Measurements from ENCODE around the gene INPP5F. TPM values are rescaled to one million over a fixed set of nuclear protein-coding genes. Genes with fewer than 3 reads are reported as not detected.

INPP5F gene
- total and polyA plus RNA-seq, 12 donors, result 4.0 to 13.3 (median 6.4) TPM

DNA sequence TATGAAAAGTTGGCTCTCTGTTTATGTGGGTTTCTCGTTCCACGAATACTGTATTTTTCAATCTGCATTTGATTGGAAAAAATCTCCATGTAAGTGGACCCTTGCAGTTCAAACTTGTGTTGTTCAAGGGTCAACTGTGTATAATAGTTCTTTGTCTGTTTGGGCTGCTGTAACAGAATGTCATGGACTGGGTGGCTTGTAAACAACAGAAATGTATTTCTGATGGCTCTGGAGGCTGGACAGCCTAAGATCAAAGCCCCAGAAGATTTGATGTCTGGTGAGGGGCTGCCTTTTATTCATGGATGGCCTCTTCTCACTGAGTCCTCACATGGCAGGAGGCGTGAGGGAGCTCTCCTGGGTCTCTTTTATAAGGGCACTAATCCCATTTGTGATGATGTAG, 36.2 kb downstream of the INPP5F start:
- TF ChIP-seq, protein P1, sequence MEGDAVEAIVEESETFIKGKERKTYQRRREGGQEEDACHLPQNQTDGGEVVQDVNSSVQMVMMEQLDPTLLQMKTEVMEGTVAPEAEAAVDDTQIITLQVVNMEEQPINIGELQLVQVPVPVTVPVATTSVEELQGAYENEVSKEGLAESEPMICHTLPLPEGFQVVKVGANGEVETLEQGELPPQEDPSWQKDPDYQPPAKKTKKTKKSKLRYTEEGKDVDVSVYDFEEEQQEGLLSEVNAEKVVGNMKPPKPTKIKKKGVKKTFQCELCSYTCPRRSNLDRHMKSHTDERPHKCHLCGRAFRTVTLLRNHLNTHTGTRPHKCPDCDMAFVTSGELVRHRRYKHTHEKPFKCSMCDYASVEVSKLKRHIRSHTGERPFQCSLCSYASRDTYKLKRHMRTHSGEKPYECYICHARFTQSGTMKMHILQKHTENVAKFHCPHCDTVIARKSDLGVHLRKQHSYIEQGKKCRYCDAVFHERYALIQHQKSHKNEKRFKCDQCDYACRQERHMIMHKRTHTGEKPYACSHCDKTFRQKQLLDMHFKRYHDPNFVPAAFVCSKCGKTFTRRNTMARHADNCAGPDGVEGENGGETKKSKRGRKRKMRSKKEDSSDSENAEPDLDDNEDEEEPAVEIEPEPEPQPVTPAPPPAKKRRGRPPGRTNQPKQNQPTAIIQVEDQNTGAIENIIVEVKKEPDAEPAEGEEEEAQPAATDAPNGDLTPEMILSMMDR (IDR thresholded peaks at IDR 0.05), result no peak
- 93 to 100% methylated on average over 3 of the region's 3 CpGs for WGBS, 2 donors
- DNase-seq (no peak), ATAC-seq (no peak)
- Histone ChIP-seq H3K27me3 (no peaks in the 10 kb centered on the region), H3K4me1 (no peaks in the 10 kb centered on the region), H3K27ac (no peak overlapping the region), H3K36me3 (peaks cover 0 to 3% (median 0%) of the 10 kb centered on the region in 9 donors), H3K9me3 (no peaks in the 10 kb centered on the region), H3K4me3 (no peak overlapping the region)
- intact Hi-C loops (cut with DNase I), result no loop called here

DNA sequence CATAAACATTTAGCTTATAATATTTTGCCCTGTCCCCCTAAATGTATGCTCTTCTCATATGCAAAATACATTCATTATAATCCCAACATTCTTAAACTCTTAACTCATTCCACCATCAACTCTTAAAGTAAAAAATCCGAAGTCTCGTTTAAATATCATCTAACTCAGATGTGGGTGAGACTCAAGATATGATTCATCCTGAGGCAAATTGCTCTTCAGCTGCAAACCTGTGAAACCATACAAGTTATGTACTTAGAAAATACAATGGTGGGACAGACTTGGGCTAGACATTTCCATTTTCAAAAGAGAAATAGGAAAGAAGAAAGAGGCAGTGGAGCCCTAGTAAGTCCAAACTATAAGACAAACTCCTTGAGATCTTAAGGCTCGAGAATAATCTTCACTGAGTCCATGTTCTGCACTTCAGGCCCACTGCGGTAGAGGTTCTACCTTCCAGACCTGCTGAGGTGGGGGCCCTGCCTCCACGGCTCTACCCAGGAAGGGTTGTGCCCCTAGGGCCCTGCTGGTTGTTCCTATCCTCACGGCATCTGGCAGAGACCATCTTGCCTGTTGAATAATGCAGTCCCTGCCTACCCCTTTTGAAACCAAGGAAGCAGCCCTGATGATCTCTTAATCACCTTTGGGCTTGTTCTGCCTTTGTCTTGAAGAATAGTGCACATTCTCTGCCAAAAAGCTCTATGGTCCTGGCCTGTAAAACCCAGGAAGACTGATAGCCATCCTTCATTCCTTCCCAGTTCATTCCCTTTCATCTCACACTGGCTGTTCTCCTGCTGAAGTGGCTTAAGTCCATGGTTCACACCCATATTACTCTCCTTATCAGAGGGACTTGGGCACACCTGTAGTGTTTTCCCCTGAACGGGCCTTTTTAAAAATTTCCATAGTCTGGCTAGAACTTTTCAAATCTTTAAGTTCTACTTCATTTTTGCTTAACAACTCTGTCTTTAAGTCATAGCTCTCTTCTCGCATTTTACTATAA, 37.3 kb downstream of the INPP5F start:
- ATAC-seq (no peak), DNase-seq (no peak)
- H3K9me3 ChIP-seq, result no peaks in the 10 kb centered on the region
- no peaks in the 10 kb centered on the region for H3K27me3 ChIP-seq
- peaks cover 0 to 1% (median 0%) of the 10 kb centered on the region in 9 donors for H3K4me1 ChIP-seq
- H3K4me3 ChIP-seq, result no peak overlapping the region
- TF ChIP-seq, protein P1 (IDR thresholded peaks at IDR 0.05), result no peak
- no peaks in the 10 kb centered on the region for H3K36me3 ChIP-seq
- no peak overlapping the region for H3K27ac ChIP-seq
- 94% methylated on average over 8 of the region's 8 CpGs for WGBS, 2 donors
- intact Hi-C loops (cut with DNase I), result no loop called here

DNA sequence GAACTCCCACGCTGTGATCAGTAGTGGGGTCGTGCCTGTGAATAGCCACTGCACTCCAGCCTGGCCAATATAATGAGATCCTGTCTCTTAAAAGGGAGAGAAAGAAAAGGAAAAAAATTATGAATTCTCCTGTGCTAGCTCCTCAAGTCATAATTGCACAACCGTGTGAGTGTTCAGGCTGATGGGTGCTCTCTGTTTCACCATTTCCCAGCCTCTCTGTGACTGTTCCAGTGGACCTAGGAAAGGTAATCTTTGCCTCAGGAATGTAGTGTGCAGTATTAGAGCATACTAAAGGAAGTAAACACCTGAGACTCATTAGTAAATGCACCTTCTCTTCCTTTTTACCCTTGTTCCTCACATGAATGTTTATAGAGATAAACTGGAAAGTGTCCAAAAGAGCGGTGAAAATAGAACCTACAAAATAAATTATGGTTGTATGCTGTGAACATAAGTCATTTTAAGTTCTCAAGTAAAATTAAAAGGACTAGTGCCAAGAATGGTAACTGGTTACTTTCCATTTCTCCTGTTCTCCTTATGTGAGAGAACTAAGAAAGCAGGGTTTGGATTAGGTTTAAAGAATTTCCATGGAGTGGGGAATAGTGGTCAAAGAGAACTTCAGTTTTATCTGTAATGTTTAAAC, 42.7 kb downstream of the INPP5F start:
- Histone ChIP-seq H3K27ac (no peak overlapping the region), H3K9me3 (no peaks in the 10 kb centered on the region), H3K27me3 (no peaks in the 10 kb centered on the region), H3K4me1 (peaks cover 0 to 21% (median 15%) of the 10 kb centered on the region in 9 donors), H3K4me3 (no peak overlapping the region), H3K36me3 (no peaks in the 10 kb centered on the region)
- ATAC-seq (no peak), DNase-seq (no peak)
- TF ChIP-seq, protein P1 (IDR thresholded peaks at IDR 0.05), result no peak
- intact Hi-C loops (cut with DNase I), result no loop called here
- WGBS, 2 donors, result 84% methylated on average over 4 of the region's 4 CpGs

DNA sequence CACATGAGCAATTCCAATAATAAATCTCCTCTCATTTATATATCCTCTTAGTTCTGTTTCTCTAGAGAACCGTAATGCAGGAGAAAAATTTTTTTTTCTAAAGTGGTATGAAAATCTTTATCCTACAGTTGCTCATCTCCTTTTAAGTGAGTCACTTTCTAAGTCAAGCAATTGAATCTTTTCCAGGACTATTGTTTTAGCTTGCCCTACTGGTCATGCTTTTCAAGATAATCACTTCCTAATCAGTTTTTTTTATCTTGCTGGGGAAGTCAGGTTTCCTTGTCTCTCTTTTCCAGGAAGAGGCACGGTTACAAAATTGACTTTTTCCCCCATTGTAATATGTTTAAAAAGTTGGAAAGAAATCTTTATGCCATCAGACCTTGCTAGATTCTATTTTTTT, 44.0 kb downstream of the INPP5F start:
- peak in 3 of 8 donors; percentile 7 to 53 (median 44) for ATAC-seq
- peaks cover 0 to 21% (median 15%) of the 10 kb centered on the region in 9 donors for H3K4me1 ChIP-seq
- no peaks in the 10 kb centered on the region for H3K27me3 ChIP-seq
- DNase-seq, result no peak
- TF ChIP-seq, protein P1 (IDR thresholded peaks at IDR 0.05), result no peak
- H3K4me3 ChIP-seq, result no peak overlapping the region
- 60 to 62% methylated on average over 2 of the region's 2 CpGs for WGBS, 2 donors
- intact Hi-C loops (cut with DNase I), result no loop called here
- H3K27ac ChIP-seq, result no peak overlapping the region
- H3K36me3 ChIP-seq, result no peaks in the 10 kb centered on the region
- H3K9me3 ChIP-seq, result no peaks in the 10 kb centered on the region
